Subcutaneous abdominal adipose tissue (tissue), 5 donors: ENCODE results near the gene ASB15.
"Not testable (repeated sequence)": the region's sequence is repeated elsewhere in the genome, so short reads cannot be mapped to it uniquely, and the experiment has no call there.

Source experiments
- H3K27ac ChIP-seq: one replicate; pipeline ENCODE4 v1.7.0; 2013; ENCODE audit warnings: low read depth, mild to moderate bottlenecking, inconsistent platforms, low read length, moderate library complexity
- H3K27me3 ChIP-seq, 5 donors: one replicate each; pipeline ENCODE4 v1.7.0; 2013; ENCODE audit warnings: low read length in 5 of 5, inconsistent platforms in 1 of 5; ENCODE audit not compliant: control insufficient read depth in 5 of 5, insufficient read depth in 4 of 5
- H3K36me3 ChIP-seq, 5 donors: one replicate each; pipeline ENCODE4 v1.7.0; 2013; ENCODE audit warnings: low read length in 5 of 5; ENCODE audit not compliant: control insufficient read depth in 5 of 5, insufficient read depth in 5 of 5
- H3K4me1 ChIP-seq, 5 donors: one replicate each; pipeline ENCODE4 v1.7.0; 2013; ENCODE audit warnings: low read length in 5 of 5, mild to moderate bottlenecking in 3 of 5, moderate library complexity in 1 of 5; ENCODE audit not compliant: control insufficient read depth in 5 of 5, insufficient read depth in 5 of 5
- H3K4me3 ChIP-seq, 5 donors: one replicate each; pipeline ENCODE4 v1.7.0; 2013; ENCODE audit warnings: low read length in 5 of 5, low read depth in 1 of 5
- H3K9ac ChIP-seq, 5 donors: one replicate each; pipeline ENCODE4 v1.7.0; 2013; ENCODE audit warnings: low read length in 5 of 5, mild to moderate bottlenecking in 4 of 5, moderate library complexity in 3 of 5
- H3K9me3 ChIP-seq, 5 donors: one replicate each; pipeline ENCODE4 v1.7.0; 2013; ENCODE audit warnings: low read length in 5 of 5; ENCODE audit not compliant: control insufficient read depth in 5 of 5
- donor health status: healthy.
- donor health status: healthy.
- donor health status: healthy.
- donor health status: healthy.
- donor health status: healthy.

The ASB15 gene

DNA sequence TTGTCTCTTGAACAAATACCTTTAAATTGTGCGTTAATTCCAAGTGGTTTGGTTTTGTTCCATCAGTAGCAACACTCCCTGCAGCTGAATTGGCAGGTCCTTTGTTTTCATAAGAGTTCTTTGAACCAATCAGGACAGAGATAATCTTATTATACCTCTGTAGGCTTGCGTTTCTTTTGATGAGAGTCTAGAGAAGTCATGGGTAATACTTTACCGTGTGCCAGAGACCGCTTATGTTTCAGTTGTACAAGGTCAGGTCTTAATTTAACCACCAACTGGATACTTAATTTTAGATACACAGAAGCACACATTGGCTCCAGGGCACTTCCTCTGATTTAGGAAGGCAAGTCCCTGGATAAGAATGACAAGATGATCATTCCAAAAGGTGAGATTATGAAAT, at the start of gene ASB15:
TSS of gene ASB15 (plus strand) at position 292 of the 400 bp plus-strand sequence. CDS start 12,682 bp downstream, outside the sequence.
- Histone ChIP-seq H3K27me3 (no peaks in the 10 kb centered on the region), H3K9me3 (no peaks in the 10 kb centered on the region), H3K27ac (no peak within 1 kb of the TSS), H3K4me3 (no peak within 1 kb of the TSS), H3K9ac (no peak within 1 kb of the TSS), H3K4me1 (no peaks in the 10 kb centered on the region), H3K36me3 (no peaks in the 10 kb centered on the region)

DNA sequence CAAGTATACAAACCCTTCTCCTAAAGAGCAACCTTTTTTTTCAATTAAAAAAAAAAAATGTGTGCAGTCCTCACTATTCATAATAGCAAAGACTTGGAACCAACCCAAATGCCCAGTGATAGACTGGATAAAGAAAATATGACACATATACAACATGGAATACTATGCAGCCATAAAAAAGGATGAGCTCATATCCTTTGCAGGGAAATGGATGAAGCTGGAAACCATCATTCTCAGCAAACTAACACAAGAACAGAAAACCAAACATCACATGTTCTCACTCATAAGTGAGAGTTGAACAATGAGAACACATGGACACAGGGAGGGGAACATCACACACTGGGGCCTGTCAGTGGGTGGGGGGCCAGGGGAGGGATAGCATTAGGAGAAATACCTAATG, 49.5 kb upstream of the ASB15 start:
- not testable (repeated sequence) for H3K27ac ChIP-seq
- peaks cover 10 to 30% (median 18%) of the 10 kb centered on the region in 5 donors for H3K36me3 ChIP-seq

DNA sequence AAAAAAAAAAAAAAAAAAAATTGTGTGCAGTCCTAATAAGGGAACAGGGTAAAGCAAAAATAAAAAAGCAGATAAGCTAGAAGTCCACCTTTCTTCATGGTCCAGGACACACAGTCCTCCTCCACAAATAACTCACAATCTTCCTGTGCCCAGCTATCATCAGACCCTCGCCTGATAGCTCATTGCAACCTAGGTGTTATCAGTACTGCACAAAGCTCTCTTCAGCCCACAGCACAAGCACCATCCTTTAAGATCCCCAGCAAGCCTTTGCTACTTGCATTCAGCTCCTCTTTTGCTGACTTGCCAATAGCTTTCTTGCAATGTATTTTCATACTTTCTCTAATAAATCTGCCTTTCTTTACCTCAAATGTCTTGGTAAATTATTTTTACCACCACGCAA, 49.0 kb upstream of the ASB15 start:
- Histone ChIP-seq H3K36me3 (peaks cover 10 to 26% (median 18%) of the 10 kb centered on the region in 5 donors), H3K27ac (no peak overlapping the region), H3K9me3 (no peaks in the 10 kb centered on the region), H3K27me3 (no peaks in the 10 kb centered on the region), H3K4me1 (peaks cover 0 to 20% (median 17%) of the 10 kb centered on the region in 5 donors), H3K9ac (no peak overlapping the region), H3K4me3 (no peak overlapping the region)

More for the DNA sequence above, 49.5 kb upstream of the ASB15 start:
- not testable (repeated sequence) for H3K9ac ChIP-seq, H3K27me3 ChIP-seq, H3K4me3 ChIP-seq, H3K9me3 ChIP-seq
- peaks cover 0 to 20% (median 17%) of the 10 kb centered on the region in 5 donors for H3K4me1 ChIP-seq

DNA sequence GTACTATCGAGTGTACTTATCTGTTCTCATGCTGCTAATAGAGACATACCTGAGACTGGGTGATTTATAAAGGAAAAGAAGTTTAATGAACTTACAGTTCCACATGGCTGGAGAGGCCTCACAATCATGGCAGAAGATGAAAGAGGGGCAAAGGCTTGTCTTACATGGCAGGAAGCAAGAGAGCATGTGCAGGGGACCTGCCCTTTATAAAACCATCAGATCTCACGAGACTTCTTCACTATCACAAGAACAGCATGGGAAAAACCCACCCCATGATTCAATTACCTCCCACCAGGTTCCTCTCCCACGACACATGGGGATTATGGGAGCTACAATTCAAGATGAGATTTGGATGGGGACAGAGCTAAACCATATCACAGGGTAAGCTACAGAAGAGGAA, 48.5 kb upstream of the ASB15 start:
- H3K27ac ChIP-seq: no peak overlapping the region
- H3K4me3 ChIP-seq: no peak overlapping the region
- peaks cover 10 to 26% (median 18%) of the 10 kb centered on the region in 5 donors for H3K36me3 ChIP-seq
- peaks cover 0 to 21% (median 19%) of the 10 kb centered on the region in 5 donors for H3K4me1 ChIP-seq
- H3K9me3 ChIP-seq: no peaks in the 10 kb centered on the region
- no peak overlapping the region for H3K9ac ChIP-seq
- no peaks in the 10 kb centered on the region for H3K27me3 ChIP-seq

DNA sequence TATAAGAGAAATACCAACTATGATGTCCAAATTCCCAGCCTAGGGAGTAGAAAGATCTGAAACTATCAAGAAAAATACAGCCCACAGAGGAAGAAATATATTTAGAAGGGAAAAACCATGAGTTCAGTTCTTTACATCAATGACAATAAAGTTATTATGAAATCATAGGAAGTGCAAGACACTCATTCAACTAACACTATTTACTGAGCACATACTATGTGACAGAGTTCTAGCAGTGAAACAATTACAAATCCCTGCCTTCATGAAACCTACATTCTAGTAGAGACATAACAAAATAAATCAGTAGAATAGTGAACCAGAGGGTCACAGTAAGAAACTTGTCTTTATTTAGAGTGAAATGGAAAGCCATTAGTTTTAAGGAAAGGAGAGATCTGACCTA, 46.1 kb upstream of the ASB15 start:
- no peak overlapping the region for H3K4me3 ChIP-seq
- no peaks in the 10 kb centered on the region for H3K27me3 ChIP-seq

DNA sequence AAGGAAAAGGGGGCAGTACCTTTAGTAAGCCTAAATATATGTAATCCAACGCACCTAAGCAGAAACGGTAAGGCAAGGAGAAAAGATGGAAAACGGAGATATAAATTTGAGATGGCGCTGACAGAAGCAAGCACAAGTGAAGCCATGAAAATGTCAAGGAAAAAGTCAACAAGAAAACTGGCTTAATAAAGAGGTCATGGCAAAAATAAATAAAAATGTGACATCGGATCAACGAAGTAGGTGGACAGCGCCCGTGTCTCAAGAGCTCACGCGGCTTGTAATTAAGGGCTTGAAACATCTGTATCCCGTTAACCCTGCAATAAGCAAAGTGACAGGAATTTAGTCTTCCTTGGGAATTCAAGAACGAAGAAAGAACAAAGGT, 44.6 kb upstream of the ASB15 start:
- H3K36me3 ChIP-seq: peaks cover 0 to 13% (median 11%) of the 10 kb centered on the region in 5 donors
- H3K27ac ChIP-seq: peak overlapping the region; percentile 84
- peak overlapping the region; percentile 82 to 99 (median 96) for H3K4me3 ChIP-seq
- H3K27me3 ChIP-seq: no peaks in the 10 kb centered on the region
- H3K4me1 ChIP-seq: peaks cover 0 to 24% (median 19%) of the 10 kb centered on the region in 5 donors
- H3K9me3 ChIP-seq: no peaks in the 10 kb centered on the region
- peak overlapping the region; percentile 53 to 95 (median 93) for H3K9ac ChIP-seq

More for the DNA sequence above, 46.1 kb upstream of the ASB15 start:
- H3K36me3 ChIP-seq: peaks cover 0 to 13% (median 11%) of the 10 kb centered on the region in 5 donors
- peaks cover 0 to 24% (median 19%) of the 10 kb centered on the region in 5 donors for H3K4me1 ChIP-seq
- no peaks in the 10 kb centered on the region for H3K9me3 ChIP-seq
- H3K27ac ChIP-seq: no peak overlapping the region
- H3K9ac ChIP-seq: no peak overlapping the region

DNA sequence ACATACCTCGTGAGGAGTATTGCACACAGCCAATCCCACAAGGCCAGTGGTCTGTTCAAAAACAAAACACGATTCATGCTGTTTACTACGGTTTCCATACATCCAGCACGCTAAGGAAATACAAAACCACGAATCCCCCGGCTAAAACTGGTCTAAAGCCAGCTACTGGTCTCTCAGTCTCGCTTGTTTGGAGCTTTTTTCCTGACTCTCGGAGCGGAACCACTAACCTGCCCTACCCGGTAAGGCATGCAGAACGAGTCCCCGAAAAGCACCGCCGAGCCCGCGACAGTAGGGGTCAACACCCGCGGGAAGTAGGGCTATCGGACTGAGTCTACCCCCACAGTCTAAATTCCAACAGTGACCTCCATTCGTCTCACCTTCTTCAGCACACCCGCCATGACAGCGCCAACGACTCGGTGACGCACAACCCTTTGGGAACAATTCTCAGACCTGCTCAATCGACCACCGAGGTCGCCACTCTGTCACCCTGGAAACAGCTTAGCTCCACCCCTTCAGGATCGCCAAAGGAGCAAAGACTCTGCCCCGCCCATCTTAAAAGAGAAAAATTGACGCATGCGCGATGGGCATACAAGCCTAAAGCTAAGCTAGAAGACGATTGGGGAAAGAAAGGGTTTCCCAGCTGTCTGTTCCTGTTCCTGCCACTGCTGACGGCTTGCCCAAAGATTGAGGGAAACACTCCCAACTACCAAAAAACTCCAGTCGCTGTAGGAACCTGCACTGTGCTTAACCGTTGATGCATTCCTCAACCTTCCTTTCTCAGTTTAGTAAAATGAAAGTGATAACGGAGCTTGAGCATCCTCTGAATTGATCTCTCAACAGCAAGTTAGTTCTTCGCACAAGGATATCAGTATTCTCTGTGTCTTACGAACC, 44.0 kb upstream of the ASB15 start, which contains the start of gene NDUFA5:
TSS of gene NDUFA5 (minus strand) at position 421 of the 891 bp plus-strand sequence. CDS start at position 398, 23 bp downstream.
- H3K27me3 ChIP-seq: no peaks in the 10 kb centered on the region
- H3K4me1 ChIP-seq: peaks cover 0 to 24% (median 19%) of the 10 kb centered on the region in 5 donors
- H3K36me3 ChIP-seq: peaks cover 0 to 12% (median 10%) of the 10 kb centered on the region in 5 donors
- peak within 1 kb of the TSS; percentile 84 for H3K27ac ChIP-seq
- H3K4me3 ChIP-seq: peak within 1 kb of the TSS; percentile 82 to 99 (median 96)
- H3K9me3 ChIP-seq: no peaks in the 10 kb centered on the region
- peak within 1 kb of the TSS; percentile 82 to 95 (median 93) for H3K9ac ChIP-seq

DNA sequence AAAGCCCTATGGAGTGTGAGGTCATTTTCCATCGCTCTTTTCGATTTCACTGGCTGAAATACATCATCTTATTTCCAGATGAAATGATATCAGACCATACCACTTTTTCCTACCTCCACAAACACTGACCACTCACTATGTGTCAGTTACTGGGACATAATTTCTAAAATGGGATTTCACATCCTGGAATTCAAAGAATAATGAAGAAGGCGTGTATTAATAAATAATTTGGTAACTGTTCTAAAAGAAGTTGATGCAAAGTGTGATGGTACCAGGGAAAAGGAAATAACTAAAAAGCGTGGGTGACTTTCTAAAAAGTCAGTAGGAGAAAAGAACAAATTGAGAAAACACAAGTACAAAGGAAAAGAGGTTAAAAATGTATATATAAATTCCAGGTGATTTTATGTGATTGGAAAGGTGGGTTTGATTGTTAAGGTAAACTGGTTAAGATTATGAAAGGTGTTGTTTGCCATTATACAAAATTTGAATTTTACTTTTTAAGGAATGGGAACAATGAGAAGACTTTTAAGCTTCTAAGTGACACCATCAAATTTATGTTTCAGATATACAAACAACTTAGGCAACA, 43.2 kb upstream of the ASB15 start:
- Histone ChIP-seq H3K4me1 (peaks cover 0 to 24% (median 19%) of the 10 kb centered on the region in 5 donors), H3K36me3 (peaks cover 0 to 11% (median 2%) of the 10 kb centered on the region in 5 donors), H3K9me3 (no peaks in the 10 kb centered on the region), H3K27ac (peak overlapping the region; percentile 84), H3K4me3 (peak overlapping the region; percentile 82 to 99 (median 96)), H3K27me3 (no peaks in the 10 kb centered on the region), H3K9ac (peak overlapping the region; percentile 51 to 95 (median 93))

DNA sequence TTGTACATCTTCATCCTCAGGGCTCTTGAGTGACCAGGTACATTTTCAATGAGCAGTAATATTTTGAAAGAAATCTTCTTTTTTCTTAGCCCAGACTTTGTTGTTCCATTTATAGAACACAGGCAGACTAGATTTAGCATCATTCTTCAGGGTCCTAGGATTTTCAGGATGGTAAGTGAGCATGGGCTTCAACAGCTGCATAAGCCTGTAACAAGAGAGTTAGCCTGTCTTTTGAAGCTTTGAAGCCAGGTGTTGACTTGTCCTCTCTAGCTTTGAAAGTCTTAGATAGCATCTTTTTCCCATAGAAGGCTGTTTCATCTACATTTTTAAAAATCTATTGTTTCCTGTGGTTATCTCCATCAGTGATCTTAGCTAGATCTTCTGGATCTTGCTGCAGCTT, 39.5 kb upstream of the ASB15 start:
- no peaks in the 10 kb centered on the region for H3K27me3 ChIP-seq

More for the DNA sequence above, 39.5 kb upstream of the ASB15 start:
- Histone ChIP-seq H3K9ac (no peak overlapping the region), H3K36me3 (no peaks in the 10 kb centered on the region), H3K27ac (no peak overlapping the region), H3K4me1 (peaks cover 0 to 7% (median 4%) of the 10 kb centered on the region in 5 donors), H3K9me3 (no peaks in the 10 kb centered on the region), H3K4me3 (no peak overlapping the region)
